Measurements from ENCODE around the gene FAM180A. TPM values are rescaled to one million over a fixed set of nuclear protein-coding genes. Genes with fewer than 3 reads are reported as not detected.
A peak's percentile ranks its signal among the peaks of the same experiment; 100 is the strongest.

Gene FAM180A
- total RNA-seq, 2 donors from 2014 or later = not detected

DNA sequence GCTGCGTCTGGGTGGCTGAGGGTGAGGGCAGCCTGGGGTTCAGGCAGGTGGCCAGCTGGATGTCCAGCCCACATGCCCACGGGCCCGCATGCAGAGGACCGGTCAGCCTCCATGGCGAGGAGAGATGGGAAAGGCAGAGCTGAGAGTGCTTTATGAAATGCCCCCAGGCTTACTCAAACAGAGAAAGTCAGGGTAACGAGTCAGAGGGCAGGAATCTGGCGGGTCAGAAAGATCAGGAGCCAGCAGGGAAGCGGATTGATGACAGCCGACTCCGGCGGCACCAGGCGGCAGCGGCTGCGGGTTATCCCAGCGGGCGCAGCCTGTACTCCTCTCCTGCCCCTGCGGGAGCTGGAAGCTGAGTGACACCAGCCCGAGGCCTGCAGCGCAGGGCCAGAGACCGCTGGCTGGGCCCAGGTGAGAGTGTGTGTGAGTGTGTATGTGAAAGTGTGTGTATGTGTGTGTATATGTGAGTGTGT is 34.0 kb downstream of the FAM180A start:
- Histone ChIP-seq H3K36me3 (ENCODE audit: control insufficient read depth, insufficient read depth, low read length) (no peaks in the 10 kb centered on the region), H3K4me1 (ENCODE audit: control insufficient read depth, insufficient read depth, low read length) (peaks cover 6% of the 10 kb centered on the region), H3K9ac (ENCODE audit: extremely low read depth, low read length, poor library complexity, severe bottlenecking) (no peak overlapping the region), H3K4me3 (ENCODE audit: low read length) (no peak overlapping the region), H3K9me3 (ENCODE audit: control insufficient read depth, low read length) (no peaks in the 10 kb centered on the region), H3K27ac (ENCODE audit: low read depth, low read length) (peak overlapping the region; percentile 82), H3K27me3 (ENCODE audit: control insufficient read depth, insufficient read depth, low read length, poor library complexity, severe bottlenecking) (no peaks in the 10 kb centered on the region)
- Mint-ChIP-seq H3K9me3 (no peaks in the 10 kb centered on the region), H3K4me3 (no peak overlapping the region), H3K36me3 (ENCODE audit: low read depth) (no peaks in the 10 kb centered on the region), H3K27ac (no peak overlapping the region), H3K27me3 (ENCODE audit: insufficient read depth) (no peaks in the 10 kb centered on the region), H3K4me1 (peaks cover 14% of the 10 kb centered on the region)
- TF ChIP-seq, protein P1, sequence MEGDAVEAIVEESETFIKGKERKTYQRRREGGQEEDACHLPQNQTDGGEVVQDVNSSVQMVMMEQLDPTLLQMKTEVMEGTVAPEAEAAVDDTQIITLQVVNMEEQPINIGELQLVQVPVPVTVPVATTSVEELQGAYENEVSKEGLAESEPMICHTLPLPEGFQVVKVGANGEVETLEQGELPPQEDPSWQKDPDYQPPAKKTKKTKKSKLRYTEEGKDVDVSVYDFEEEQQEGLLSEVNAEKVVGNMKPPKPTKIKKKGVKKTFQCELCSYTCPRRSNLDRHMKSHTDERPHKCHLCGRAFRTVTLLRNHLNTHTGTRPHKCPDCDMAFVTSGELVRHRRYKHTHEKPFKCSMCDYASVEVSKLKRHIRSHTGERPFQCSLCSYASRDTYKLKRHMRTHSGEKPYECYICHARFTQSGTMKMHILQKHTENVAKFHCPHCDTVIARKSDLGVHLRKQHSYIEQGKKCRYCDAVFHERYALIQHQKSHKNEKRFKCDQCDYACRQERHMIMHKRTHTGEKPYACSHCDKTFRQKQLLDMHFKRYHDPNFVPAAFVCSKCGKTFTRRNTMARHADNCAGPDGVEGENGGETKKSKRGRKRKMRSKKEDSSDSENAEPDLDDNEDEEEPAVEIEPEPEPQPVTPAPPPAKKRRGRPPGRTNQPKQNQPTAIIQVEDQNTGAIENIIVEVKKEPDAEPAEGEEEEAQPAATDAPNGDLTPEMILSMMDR (conservative IDR thresholded peaks at IDR 0.05) = no peak
- WGBS, 2 experiments (ENCODE audit: insufficient coverage in 1 of 2, insufficient read length in 1 of 2) = 37 to 59% methylated on average over 12 to 20 of the region's 20 CpGs
- peak; percentile 90 for DNase-seq

DNA sequence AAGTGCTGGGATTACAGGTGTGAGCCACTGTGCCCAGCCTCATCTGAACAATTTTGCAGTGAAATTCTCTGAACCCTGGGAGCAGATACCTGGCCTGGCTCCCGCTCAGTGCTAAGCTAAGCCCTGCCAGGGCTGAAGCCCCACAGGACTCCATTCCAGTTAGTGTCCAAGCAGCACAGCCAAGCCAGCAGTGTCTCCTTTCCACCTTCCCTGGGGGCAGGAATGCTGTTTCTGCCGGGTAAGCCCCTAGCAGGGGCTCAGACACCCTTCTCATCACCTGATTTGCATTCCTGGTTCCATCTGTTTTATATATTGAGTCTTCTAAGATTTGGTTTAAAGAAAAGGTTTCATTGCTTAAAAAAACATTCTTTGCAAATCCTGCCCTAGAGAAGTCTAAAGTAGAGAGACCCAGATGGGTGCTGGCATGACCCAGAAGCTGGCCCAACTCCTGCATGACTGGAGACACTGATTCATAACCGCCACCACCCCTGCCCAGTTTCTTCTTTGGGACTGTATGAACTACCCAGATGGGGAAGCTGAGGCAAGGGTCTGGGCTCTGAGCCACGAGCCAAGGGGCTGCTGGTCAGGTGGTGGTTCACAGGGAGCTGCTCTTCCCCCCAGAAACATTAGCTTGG is 34.7 kb downstream of the FAM180A start:
- H3K4me3 Mint-ChIP-seq = no peak overlapping the region
- no peak overlapping the region for H3K9ac ChIP-seq (ENCODE audit: extremely low read depth, low read length, poor library complexity, severe bottlenecking)
- peak overlapping the region; percentile 82 for H3K27ac ChIP-seq (ENCODE audit: low read depth, low read length)
- H3K4me3 ChIP-seq (ENCODE audit: low read length) = no peak overlapping the region
- H3K4me1 ChIP-seq (ENCODE audit: control insufficient read depth, insufficient read depth, low read length) = peaks cover 6% of the 10 kb centered on the region
- H3K36me3 ChIP-seq (ENCODE audit: control insufficient read depth, insufficient read depth, low read length) = no peaks in the 10 kb centered on the region
- H3K27ac Mint-ChIP-seq = no peak overlapping the region
- H3K4me1 Mint-ChIP-seq = peaks cover 14% of the 10 kb centered on the region
- WGBS, 2 experiments (ENCODE audit: insufficient coverage in 1 of 2, insufficient read length in 1 of 2) = 85 to 100% methylated on average over 3 to 4 of the region's 4 CpGs
- no peaks in the 10 kb centered on the region for H3K27me3 Mint-ChIP-seq (ENCODE audit: insufficient read depth)
- no peaks in the 10 kb centered on the region for H3K9me3 ChIP-seq (ENCODE audit: control insufficient read depth, low read length)
- no peaks in the 10 kb centered on the region for H3K9me3 Mint-ChIP-seq
- no peaks in the 10 kb centered on the region for H3K27me3 ChIP-seq (ENCODE audit: control insufficient read depth, insufficient read depth, low read length, poor library complexity, severe bottlenecking)
- TF ChIP-seq, protein P1 (conservative IDR thresholded peaks at IDR 0.05) = no peak
- H3K36me3 Mint-ChIP-seq (ENCODE audit: low read depth) = no peaks in the 10 kb centered on the region
- no peak for DNase-seq

DNA sequence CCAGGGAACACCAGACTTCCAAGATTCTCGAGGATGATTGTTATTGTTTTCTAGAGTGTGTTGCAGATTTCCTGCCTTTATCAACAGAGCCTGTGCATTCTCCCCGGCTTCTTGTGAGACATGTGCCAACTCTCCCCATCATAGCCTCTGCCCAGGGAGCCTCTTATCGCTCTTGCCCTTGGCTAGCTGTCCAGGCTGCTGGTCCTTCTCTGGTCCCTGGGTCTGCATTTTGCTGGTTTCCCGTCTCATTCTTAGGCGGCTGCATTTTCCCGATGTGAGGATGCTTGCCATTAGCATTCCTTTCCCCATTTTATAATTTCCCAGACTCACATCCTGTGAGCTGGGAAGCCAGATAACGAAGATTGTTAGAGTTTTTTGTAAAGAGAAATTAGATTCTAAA is 35.8 kb downstream of the FAM180A start:
- Histone ChIP-seq H3K9me3 (ENCODE audit: control insufficient read depth, low read length) (no peaks in the 10 kb centered on the region), H3K36me3 (ENCODE audit: control insufficient read depth, insufficient read depth, low read length) (no peaks in the 10 kb centered on the region), H3K27me3 (ENCODE audit: control insufficient read depth, insufficient read depth, low read length, poor library complexity, severe bottlenecking) (no peaks in the 10 kb centered on the region), H3K9ac (ENCODE audit: extremely low read depth, low read length, poor library complexity, severe bottlenecking) (no peak overlapping the region), H3K27ac (ENCODE audit: low read depth, low read length) (no peak overlapping the region), H3K4me1 (ENCODE audit: control insufficient read depth, insufficient read depth, low read length) (peaks cover 6% of the 10 kb centered on the region), H3K4me3 (ENCODE audit: low read length) (no peak overlapping the region)
- no peak overlapping the region for H3K4me3 Mint-ChIP-seq
- TF ChIP-seq, protein P1 (conservative IDR thresholded peaks at IDR 0.05) = no peak
- no peaks in the 10 kb centered on the region for H3K27me3 Mint-ChIP-seq (ENCODE audit: insufficient read depth)
- no peak overlapping the region for H3K27ac Mint-ChIP-seq
- H3K36me3 Mint-ChIP-seq (ENCODE audit: low read depth) = no peaks in the 10 kb centered on the region
- DNase-seq = no peak
- 88 to 95% methylated on average over 2 to 7 of the region's 7 CpGs for WGBS, 2 experiments (ENCODE audit: insufficient coverage in 1 of 2, insufficient read length in 1 of 2)
- no peaks in the 10 kb centered on the region for H3K9me3 Mint-ChIP-seq
- H3K4me1 Mint-ChIP-seq = peaks cover 14% of the 10 kb centered on the region
